Mesenchymal stem cell (in vitro differentiated cells and primary cell): ENCODE data around the gene DFFB.
A peak's percentile ranks its signal among the peaks of the same experiment; 100 is the strongest.

Source experiments
- DNase-seq: peaks from one replicate; pipeline ENCODE4 v3.0.0-alpha.2; 2013
- H2AFZ ChIP-seq: one replicate; pipeline ENCODE4 v1.6.1; 2013; ENCODE audit warnings: low read depth, mild to moderate bottlenecking, control low read depth, inconsistent platforms, low read length, moderate library complexity
- H2AK5ac ChIP-seq: 2 replicates; pipeline ENCODE4 v1.6.1; 2013; ENCODE audit warnings: low read length, moderate library complexity, mild to moderate bottlenecking, inconsistent platforms; ENCODE audit not compliant: severe bottlenecking
- H2BK120ac ChIP-seq: one replicate; pipeline ENCODE4 v1.6.1; 2013; ENCODE audit warnings: low read depth, mild to moderate bottlenecking, inconsistent platforms, low read length, moderate library complexity
- H2BK12ac ChIP-seq, 2 experiments: one replicate each; pipeline ENCODE4 v1.6.1; 2013; ENCODE audit warnings: inconsistent platforms in 2 of 2, low read length in 2 of 2, mild to moderate bottlenecking in 2 of 2, moderate library complexity in 2 of 2, control low read depth in 1 of 2
- H2BK15ac ChIP-seq: one replicate; pipeline ENCODE4 v1.6.1; 2013; ENCODE audit warnings: mild to moderate bottlenecking, low read depth, inconsistent platforms; ENCODE audit not compliant: poor library complexity, severe bottlenecking
- H2BK5ac ChIP-seq: 2 replicates; pipeline ENCODE4 v1.6.1; 2013; ENCODE audit warnings: low read depth, mild to moderate bottlenecking, low read length, control low read depth, inconsistent platforms; ENCODE audit not compliant: poor library complexity, severe bottlenecking
- H3K14ac ChIP-seq, 2 experiments: one replicate each; pipeline ENCODE4 v1.6.1; 2013; ENCODE audit warnings: inconsistent platforms in 2 of 2, low read length in 2 of 2, control low read depth in 1 of 2, mild to moderate bottlenecking in 1 of 2, moderate library complexity in 1 of 2
- H3K18ac ChIP-seq, 2 experiments: one replicate each; pipeline ENCODE4 v1.6.1; 2013; ENCODE audit warnings: inconsistent platforms in 2 of 2, low read length in 2 of 2, control low read depth in 1 of 2, low read depth in 1 of 2, mild to moderate bottlenecking in 1 of 2
- H3K23ac ChIP-seq, 2 experiments: one replicate each; pipeline ENCODE4 v1.6.1; 2013; ENCODE audit warnings: inconsistent platforms in 2 of 2, low read length in 2 of 2, mild to moderate bottlenecking in 2 of 2, moderate library complexity in 2 of 2, control low read depth in 1 of 2
- H3K27ac ChIP-seq: 2 replicates; pipeline ENCODE4 v1.5.1; 2013; ENCODE audit warnings: mild to moderate bottlenecking, moderate library complexity, low read length, control low read depth, inconsistent platforms; ENCODE audit not compliant: poor library complexity, severe bottlenecking
- H3K27me3 ChIP-seq, 2 experiments: 2 replicates each; pipeline versions ENCODE4 v1.6.1 to v1.7.0; 2013; ENCODE audit warnings: low read length in 2 of 2, mild to moderate bottlenecking in 2 of 2, moderate library complexity in 2 of 2, control low read depth in 1 of 2, inconsistent platforms in 1 of 2; ENCODE audit not compliant: control insufficient read depth in 1 of 2, insufficient read depth in 1 of 2
- H3K36me3 ChIP-seq, 2 experiments: 2 replicates each; pipeline versions ENCODE4 v1.6.1 to v1.7.0; 2013; ENCODE audit warnings: low read length in 2 of 2, control low read depth in 1 of 2, inconsistent platforms in 1 of 2, low read depth in 1 of 2, mild to moderate bottlenecking in 1 of 2; ENCODE audit not compliant: insufficient read depth in 2 of 2, control insufficient read depth in 1 of 2
- H3K4ac ChIP-seq, 2 experiments: one replicate each; pipeline ENCODE4 v1.6.1; 2013; ENCODE audit warnings: inconsistent platforms in 2 of 2, low read length in 2 of 2, mild to moderate bottlenecking in 2 of 2, moderate library complexity in 2 of 2, control low read depth in 1 of 2, low read depth in 1 of 2
- H3K4me1 ChIP-seq: 2 replicates; pipeline ENCODE4 v1.6.1; 2013; ENCODE audit warnings: low read depth, low read length, control low read depth; ENCODE audit not compliant: control insufficient read depth, insufficient read depth
- H3K4me2 ChIP-seq: 2 replicates; pipeline ENCODE4 v1.6.1; 2013; ENCODE audit warnings: low read length, mild to moderate bottlenecking, inconsistent platforms; ENCODE audit not compliant: poor library complexity, severe bottlenecking
- H3K4me3 ChIP-seq, 2 experiments: 2 replicates each; pipeline versions ENCODE4 v1.5.1 to v1.7.0; 2013; ENCODE audit warnings: low read length in 2 of 2, mild to moderate bottlenecking in 2 of 2, control low read depth in 1 of 2, low read depth in 1 of 2; ENCODE audit not compliant: insufficient read depth in 1 of 2
- H3K79me1 ChIP-seq: replicated peaks from 2 replicates; pipeline ENCODE4 v1.6.1; 2013; ENCODE audit warnings: mild to moderate bottlenecking, control low read depth, low read length, inconsistent platforms; ENCODE audit not compliant: poor library complexity, severe bottlenecking
- H3K9ac ChIP-seq: 2 replicates; pipeline ENCODE4 v1.7.0; 2013; ENCODE audit warnings: mild to moderate bottlenecking, low read length, moderate library complexity
- H3K9me3 ChIP-seq: 2 replicates; pipeline ENCODE4 v1.7.0; 2013; ENCODE audit warnings: mild to moderate bottlenecking, low read length; ENCODE audit not compliant: control insufficient read depth
- H4K8ac ChIP-seq: one replicate; pipeline ENCODE4 v1.6.1; 2013; ENCODE audit warnings: inconsistent platforms, mild to moderate bottlenecking, low read length, moderate library complexity
- H4K91ac ChIP-seq: one replicate; pipeline ENCODE4 v1.6.1; 2013; ENCODE audit warnings: mild to moderate bottlenecking, low read length, inconsistent platforms
- WGBS: methylation state at CpG from one replicate; pipeline ENCODE4 v1.1.7; 2013; ENCODE audit warnings: mixed read lengths; 5-methylcytosine and 5-hydroxymethylcytosine counted together

The DFFB gene

DNA sequence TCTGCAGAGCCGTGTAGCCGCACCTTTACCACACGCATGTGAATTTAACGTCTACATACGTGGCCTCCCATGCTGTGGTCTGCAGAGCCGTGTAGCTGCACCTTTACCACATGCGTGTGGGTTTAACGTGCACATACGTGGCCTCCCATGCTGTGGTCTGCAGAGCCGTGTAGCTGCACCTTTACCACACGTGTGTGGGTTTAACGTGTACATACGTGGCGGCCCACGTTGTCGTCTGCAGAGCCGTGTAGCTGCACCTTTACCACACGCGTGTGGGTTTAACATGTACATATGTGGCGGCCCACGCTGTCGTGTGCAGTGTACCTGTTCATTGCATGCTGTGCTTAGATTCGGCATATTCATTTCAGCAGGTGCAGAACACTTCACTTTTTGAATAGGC is 17.5 kb downstream of the DFFB start:
- Histone ChIP-seq H2AFZ (no peak overlapping the region), H3K4me1 (peaks cover 11% of the 10 kb centered on the region), H2BK15ac (no peak overlapping the region), H3K4me3 (no peak overlapping the region), H3K79me1 (peaks cover 2% of the 10 kb centered on the region), H2BK5ac (no peak overlapping the region), H4K91ac (no peak overlapping the region), H3K27ac (no peak overlapping the region), H3K18ac (no peak overlapping the region), H3K36me3 (peaks cover 55 to 67% of the 10 kb centered on the region in 2 experiments), H3K4me2 (no peak overlapping the region), H3K14ac (no peak overlapping the region), H3K23ac (no peak overlapping the region), H3K9me3 (peaks cover 13% of the 10 kb centered on the region), H2BK12ac (no peak overlapping the region), H3K9ac (no peak overlapping the region), H3K27me3 (no peaks in the 10 kb centered on the region), H3K4ac (no peak overlapping the region), H2BK120ac (no peak overlapping the region), H4K8ac (no peak overlapping the region), H2AK5ac (no peak overlapping the region)
- no peak for DNase-seq
- WGBS: 93% methylated on average over 23 of the region's 23 CpGs

DNA sequence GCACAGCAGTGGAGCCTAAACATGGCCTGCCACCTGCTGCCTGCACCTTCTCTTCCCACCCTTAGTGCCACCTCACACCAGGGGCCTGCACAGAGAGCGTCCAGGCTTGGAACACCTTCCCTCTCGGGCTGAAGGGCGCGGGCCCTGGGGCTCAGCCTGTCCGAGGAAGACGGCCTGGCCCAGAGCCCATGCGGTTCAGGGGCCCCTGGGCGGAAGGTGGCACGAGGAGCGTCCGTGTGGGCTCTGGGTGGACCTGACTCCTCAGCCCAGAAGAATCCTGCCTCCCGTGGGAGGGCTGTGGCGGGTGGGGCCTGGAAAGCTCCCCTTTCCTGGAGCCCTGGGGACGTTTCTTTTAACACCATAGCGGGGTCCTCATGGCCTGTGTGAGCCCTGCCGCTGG is 19.4 kb downstream of the DFFB start:
- no peaks in the 10 kb centered on the region for H3K27me3 ChIP-seq
- H3K4ac ChIP-seq: no peak overlapping the region
- H3K4me1 ChIP-seq: no peaks in the 10 kb centered on the region
- no peak overlapping the region for H2BK15ac ChIP-seq
- no peak overlapping the region for H4K91ac ChIP-seq
- no peak overlapping the region for H2AK5ac ChIP-seq
- H3K14ac ChIP-seq: no peak overlapping the region
- no peak overlapping the region for H3K9ac ChIP-seq
- H2BK120ac ChIP-seq: no peak overlapping the region
- no peak for DNase-seq
- H3K23ac ChIP-seq: no peak overlapping the region
- peaks cover 10% of the 10 kb centered on the region for H3K79me1 ChIP-seq
- WGBS: 95% methylated on average over 16 of the region's 16 CpGs
- H2BK12ac ChIP-seq: no peak overlapping the region
- no peak overlapping the region for H2BK5ac ChIP-seq
- H4K8ac ChIP-seq: no peak overlapping the region
- peaks cover 56 to 62% of the 10 kb centered on the region in 2 experiments for H3K36me3 ChIP-seq
- no peak overlapping the region for H2AFZ ChIP-seq
- H3K18ac ChIP-seq: no peak overlapping the region
- H3K27ac ChIP-seq: no peak overlapping the region
- H3K4me3 ChIP-seq: no peak overlapping the region
- peaks cover 15% of the 10 kb centered on the region for H3K9me3 ChIP-seq
- no peak overlapping the region for H3K4me2 ChIP-seq

DNA sequence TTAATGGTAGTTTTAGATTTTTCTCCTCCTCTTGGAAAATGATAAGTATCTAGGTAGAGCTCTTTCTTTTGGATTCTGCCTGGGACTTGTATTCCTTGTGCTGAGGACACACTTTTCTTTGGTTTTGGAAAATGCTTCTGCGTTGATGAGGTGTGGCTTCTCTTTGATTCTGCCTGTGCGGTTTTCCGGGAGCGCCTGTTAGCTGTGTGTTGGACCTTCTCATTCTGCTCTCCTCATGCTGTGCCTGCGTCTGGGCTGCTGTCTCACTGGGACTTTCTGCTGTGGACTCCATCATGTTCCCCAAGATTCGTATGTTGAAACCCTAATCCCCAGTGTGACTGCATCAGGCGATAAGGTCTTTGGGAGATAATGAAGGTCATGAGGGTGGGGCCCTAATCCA is 21.8 kb downstream of the DFFB start:
- Histone ChIP-seq H3K27ac (no peak overlapping the region), H3K18ac (no peak overlapping the region), H2BK15ac (no peak overlapping the region), H3K23ac (no peak overlapping the region), H3K79me1 (peaks cover 9% of the 10 kb centered on the region), H3K9me3 (peaks cover 15% of the 10 kb centered on the region), H4K91ac (no peak overlapping the region), H3K9ac (no peak overlapping the region), H3K4me3 (no peak overlapping the region), H2BK120ac (no peak overlapping the region), H2BK12ac (no peak overlapping the region), H3K4ac (no peak overlapping the region), H2AFZ (no peak overlapping the region), H3K14ac (no peak overlapping the region), H3K4me1 (no peaks in the 10 kb centered on the region), H3K36me3 (peaks cover 42 to 50% of the 10 kb centered on the region in 2 experiments), H4K8ac (no peak overlapping the region), H3K4me2 (no peak overlapping the region), H3K27me3 (no peaks in the 10 kb centered on the region), H2AK5ac (no peak overlapping the region), H2BK5ac (no peak overlapping the region)
- 97% methylated on average over 7 of the region's 7 CpGs for WGBS
- no peak for DNase-seq

DNA sequence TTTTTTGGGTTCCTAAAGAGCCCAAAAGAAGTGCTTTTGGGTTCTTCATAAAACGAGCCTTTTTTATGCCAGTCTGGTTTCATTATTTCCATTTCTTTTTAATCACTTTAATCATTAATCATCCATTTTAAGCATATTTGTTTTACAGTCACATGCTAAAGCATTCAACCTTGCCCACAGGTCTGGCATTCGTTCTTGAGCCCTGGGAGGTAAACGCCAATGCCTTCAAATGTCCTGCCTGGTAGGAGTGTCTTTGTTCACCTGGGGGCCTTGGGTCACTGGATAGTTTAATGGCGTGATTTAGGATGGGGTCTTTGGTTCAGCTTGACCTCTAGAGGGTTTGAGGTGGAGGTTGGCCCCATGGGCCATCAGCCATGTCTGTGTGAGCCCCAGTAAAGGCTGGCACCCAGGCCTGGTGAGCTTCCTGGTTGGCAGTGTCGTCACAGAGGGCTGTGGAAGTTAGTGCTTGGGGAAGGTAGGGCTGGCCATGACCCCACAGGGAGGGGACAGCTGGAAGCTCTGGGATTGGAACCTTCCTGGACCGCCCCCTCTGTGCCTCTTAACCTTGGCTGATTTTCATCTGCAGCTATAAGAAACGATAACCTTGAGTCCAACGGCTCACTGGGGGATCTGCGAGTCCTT is 22.6 kb downstream of the DFFB start:
- H2BK12ac ChIP-seq: no peak overlapping the region
- no peak overlapping the region for H2BK120ac ChIP-seq
- H2BK15ac ChIP-seq: no peak overlapping the region
- no peak overlapping the region for H2AK5ac ChIP-seq
- H3K9me3 ChIP-seq: peaks cover 15% of the 10 kb centered on the region
- H3K36me3 ChIP-seq: peaks cover 39 to 50% of the 10 kb centered on the region in 2 experiments
- H3K4me1 ChIP-seq: no peaks in the 10 kb centered on the region
- H3K27ac ChIP-seq: no peak overlapping the region
- peak overlapping the region in 1 of 2 experiments; percentile 29 for H3K23ac ChIP-seq
- no peak overlapping the region for H3K4me2 ChIP-seq
- H3K27me3 ChIP-seq: no peaks in the 10 kb centered on the region
- no peak overlapping the region for H2AFZ ChIP-seq
- no peak overlapping the region for H4K8ac ChIP-seq
- H3K79me1 ChIP-seq: peaks cover 9% of the 10 kb centered on the region
- H2BK5ac ChIP-seq: no peak overlapping the region
- H4K91ac ChIP-seq: no peak overlapping the region
- H3K18ac ChIP-seq: no peak overlapping the region
- DNase-seq: no peak
- no peak overlapping the region for H3K9ac ChIP-seq
- 85% methylated on average over 9 of the region's 9 CpGs for WGBS
- no peak overlapping the region for H3K14ac ChIP-seq
- no peak overlapping the region for H3K4me3 ChIP-seq
- H3K4ac ChIP-seq: no peak overlapping the region
